Thoracic aorta (tissue), 2 donors: ENCODE data around the gene CASP2. TPM values are rescaled to one million over a fixed set of nuclear protein-coding genes. Genes with fewer than 3 reads are reported as not detected.
A peak's percentile ranks its signal among the peaks of the same experiment; 100 is the strongest.
"Not testable (repeated sequence)": the region's sequence is repeated elsewhere in the genome, so short reads cannot be mapped to it uniquely, and the experiment has no call there.

Source experiments
- ATAC-seq: fragments of 150-250 bp; one replicate; pipeline ENCODE4 v1.8.0; 2017; ENCODE audit warnings: low read depth; ENCODE audit not compliant: insufficient number of reproducible peaks, low FRiP score
- DNase-seq: peaks from one replicate; pipeline ENCODE4 v3.0.0-alpha.2; 2020; ENCODE audit warnings: low spot score
- H3K27ac ChIP-seq, 2 donors: fragments of 200-600 bp; sonication (generic); 1 replicate in 1 of 2; 2 replicates in 1 of 2; pipeline ENCODE4 v1.5.1; 2016; ENCODE audit warnings: mild to moderate bottlenecking in 2 of 2, moderate library complexity in 2 of 2
- H3K27me3 ChIP-seq: fragments of 200-600 bp; sonication (generic); replicated peaks from 2 replicates; pipeline ENCODE4 v1.6.0; 2016; ENCODE audit warnings: mild to moderate bottlenecking; ENCODE audit not compliant: insufficient read depth
- H3K36me3 ChIP-seq: fragments of 200-600 bp; sonication (generic); one replicate; pipeline ENCODE4 v1.5.1; 2016
- H3K4me1 ChIP-seq, 2 donors: fragments of 200-600 bp; sonication (generic); 1 replicate in 1 of 2; 2 replicates in 1 of 2; pipeline versions ENCODE4 v1.5.1 to v1.6.0; 2016; ENCODE audit warnings: low read depth in 2 of 2, mild to moderate bottlenecking in 1 of 2; ENCODE audit not compliant: control insufficient read depth in 1 of 2
- H3K4me3 ChIP-seq: fragments of 200-600 bp; sonication (generic); 2 replicates; pipeline ENCODE4 v1.5.1; 2016; ENCODE audit warnings: mild to moderate bottlenecking
- H3K9me3 ChIP-seq: fragments of 200-600 bp; sonication (generic); 2 replicates; pipeline ENCODE4 v1.5.1; 2016
- total RNA-seq, 2 donors: library from RNA; depleted of rRNA; stranded (reverse); fragments of >200 nt; gene quantifications; one replicate each; pipeline versions ENCODE4 v1.1.0 to v1.2.3, GENCODE V29; 2016
- TF ChIP-seq, protein P1 (sequence below): fragments of 200-600 bp; sonication (generic); IDR thresholded peaks from one replicate; pipeline ENCODE4 v1.5.1; 2019; ENCODE audit warnings: antibody characterized with exemption

CASP2 gene
- total RNA-seq, 2 donors from 2014 or later, result 12.3 to 13.4 TPM

- Histone ChIP-seq H3K4me3 (peak within 1 kb of the TSS; percentile 97), H3K27me3 (no peaks in the 10 kb centered on the region)
These were observed 24.6 kb upstream of the CASP2 start, which contains the start of gene GSTK1 for GRCh38 chr7:143263266-143264195. Gene GSTK1, plus strand, starts transcription at chr7:143263441. Its CDS starts 73 bp downstream, at chr7:143263514.

GRCh38 chr7:143264196-143264568 is 24.0 kb upstream of the CASP2 start:
- H3K4me3 ChIP-seq, result peak overlapping the region; percentile 97
- peak overlapping the region; percentile 73 to 79 for H3K27ac ChIP-seq
- ATAC-seq, DNase-seq, H3K27me3 ChIP-seq, H3K9me3 ChIP-seq: not testable (repeated sequence)
- H3K36me3 ChIP-seq, result peaks cover 19% of the 10 kb centered on the region
- peaks cover 0 to 23% of the 10 kb centered on the region in 2 donors for H3K4me1 ChIP-seq

More at GRCh38 chr7:143263266-143264195, 24.6 kb upstream of the CASP2 start, which contains the start of gene GSTK1:
- Histone ChIP-seq H3K27ac (peak within 1 kb of the TSS; percentile 73 to 79), H3K9me3 (no peaks in the 10 kb centered on the region), H3K4me1 (peaks cover 0 to 23% of the 10 kb centered on the region in 2 donors), H3K36me3 (peaks cover 12% of the 10 kb centered on the region)
- TF ChIP-seq, protein P1, sequence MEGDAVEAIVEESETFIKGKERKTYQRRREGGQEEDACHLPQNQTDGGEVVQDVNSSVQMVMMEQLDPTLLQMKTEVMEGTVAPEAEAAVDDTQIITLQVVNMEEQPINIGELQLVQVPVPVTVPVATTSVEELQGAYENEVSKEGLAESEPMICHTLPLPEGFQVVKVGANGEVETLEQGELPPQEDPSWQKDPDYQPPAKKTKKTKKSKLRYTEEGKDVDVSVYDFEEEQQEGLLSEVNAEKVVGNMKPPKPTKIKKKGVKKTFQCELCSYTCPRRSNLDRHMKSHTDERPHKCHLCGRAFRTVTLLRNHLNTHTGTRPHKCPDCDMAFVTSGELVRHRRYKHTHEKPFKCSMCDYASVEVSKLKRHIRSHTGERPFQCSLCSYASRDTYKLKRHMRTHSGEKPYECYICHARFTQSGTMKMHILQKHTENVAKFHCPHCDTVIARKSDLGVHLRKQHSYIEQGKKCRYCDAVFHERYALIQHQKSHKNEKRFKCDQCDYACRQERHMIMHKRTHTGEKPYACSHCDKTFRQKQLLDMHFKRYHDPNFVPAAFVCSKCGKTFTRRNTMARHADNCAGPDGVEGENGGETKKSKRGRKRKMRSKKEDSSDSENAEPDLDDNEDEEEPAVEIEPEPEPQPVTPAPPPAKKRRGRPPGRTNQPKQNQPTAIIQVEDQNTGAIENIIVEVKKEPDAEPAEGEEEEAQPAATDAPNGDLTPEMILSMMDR, result no peak
- ATAC-seq (no peak), DNase-seq (peak; percentile 49)

- H3K4me1 ChIP-seq, result peaks cover 0 to 23% of the 10 kb centered on the region in 2 donors
- H3K27me3 ChIP-seq, result no peaks in the 10 kb centered on the region
- no peak overlapping the region for H3K4me3 ChIP-seq
- H3K36me3 ChIP-seq, result peaks cover 24% of the 10 kb centered on the region
- ATAC-seq, result no peak
- H3K27ac ChIP-seq, result no peak overlapping the region
- DNase-seq, result no peak
- TF ChIP-seq, protein P1, result no peak
- H3K9me3 ChIP-seq, result no peaks in the 10 kb centered on the region
These were observed 23.0 kb upstream of the CASP2 start for GRCh38 chr7:143265017-143265693.

DNA sequence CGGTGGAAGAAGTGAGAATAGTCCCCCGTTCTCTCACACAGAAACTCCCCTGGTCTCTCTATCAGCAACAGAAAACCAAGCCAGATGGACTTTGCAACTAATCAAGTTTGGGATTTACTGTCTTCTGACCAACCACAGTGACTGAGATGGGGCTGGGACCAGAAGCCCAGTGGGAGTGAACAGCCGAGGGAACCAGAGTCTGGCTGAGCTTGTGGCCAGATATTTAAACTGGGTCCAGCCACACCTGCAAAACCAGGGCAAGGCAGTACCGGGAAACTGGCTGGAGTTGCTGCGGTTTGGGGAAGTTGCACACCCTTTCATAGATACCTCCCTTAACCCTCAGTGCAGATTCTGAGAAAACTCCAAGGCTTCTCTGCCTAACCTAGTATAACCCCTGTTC is 18.9 kb upstream of the CASP2 start:
- no peak for DNase-seq
- peaks cover 0 to 10% of the 10 kb centered on the region in 2 donors for H3K4me1 ChIP-seq
- H3K9me3 ChIP-seq, result no peaks in the 10 kb centered on the region
- H3K36me3 ChIP-seq, result peaks cover 24% of the 10 kb centered on the region
- H3K27ac ChIP-seq, result no peak overlapping the region
- no peaks in the 10 kb centered on the region for H3K27me3 ChIP-seq
- TF ChIP-seq, protein P1, result no peak
- no peak for ATAC-seq
- no peak overlapping the region for H3K4me3 ChIP-seq

DNA sequence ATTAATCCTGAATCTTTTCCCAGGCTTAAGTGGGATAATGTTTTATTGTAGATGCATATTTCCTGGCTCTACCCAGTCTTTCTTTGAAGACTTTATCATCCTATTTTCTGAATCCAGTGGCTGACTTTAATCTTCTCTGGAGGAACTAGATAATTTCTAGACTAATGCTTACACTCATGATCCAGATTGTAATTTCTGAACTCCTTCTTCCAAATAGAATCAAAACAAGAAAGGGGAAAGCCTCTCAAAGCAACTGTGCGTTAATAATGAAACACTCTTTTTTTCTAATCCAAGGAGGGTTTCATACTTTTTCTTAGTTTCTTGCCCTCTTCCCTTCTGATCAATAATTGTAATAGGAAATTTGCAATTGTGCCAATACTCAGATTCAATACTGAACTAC is 16.9 kb upstream of the CASP2 start:
- no peaks in the 10 kb centered on the region for H3K9me3 ChIP-seq
- DNase-seq, result no peak
- no peak overlapping the region for H3K27ac ChIP-seq
- no peak for ATAC-seq
- H3K4me1 ChIP-seq, result no peaks in the 10 kb centered on the region
- H3K36me3 ChIP-seq, result peaks cover 24% of the 10 kb centered on the region
- H3K4me3 ChIP-seq, result no peak overlapping the region
- H3K27me3 ChIP-seq, result no peaks in the 10 kb centered on the region
- TF ChIP-seq, protein P1, result no peak
